HepG2 (cell line): ENCODE results near the gene TMOD2.

ENCODE experiments used
- EZH2 ChIP-seq: conservative IDR thresholded peaks from 2 replicates; pipeline ENCODE4 v1.6.1; 2012; ENCODE audit warnings: mild to moderate bottlenecking, low read depth, low read length, moderate library complexity
- HDAC1 ChIP-seq: sonication (generic); formaldehyde crosslinking; IDR thresholded peaks from 2 replicates; pipeline ENCODE4 v1.5.1; 2020; ENCODE audit warnings: mild to moderate bottlenecking, missing genetic modification reagents
- KLF16 ChIP-seq, 2 experiments: sonication (generic) in 1 of 2; formaldehyde crosslinking in 1 of 2; IDR thresholded peaks; 2 replicates each; pipeline versions ENCODE4 v1.6.1 to v1.8.0; 2016 to 2023; ENCODE audit warnings: missing genetic modification reagents in 2 of 2, missing compliant biosample characterization in 1 of 2
- MTF1 ChIP-seq: sonication (generic); formaldehyde crosslinking; IDR thresholded peaks from 2 replicates; pipeline ENCODE4 v1.5.0; 2020; ENCODE audit warnings: missing genetic modification reagents
- PRMT3 ChIP-seq: sonication (generic); formaldehyde crosslinking; IDR thresholded peaks from 2 replicates; pipeline ENCODE4 v1.8.1; 2022; ENCODE audit warnings: low read depth, mild to moderate bottlenecking, moderate library complexity, missing genetic modification reagents, borderline replicate concordance
- SMYD3 ChIP-seq: sonication (generic); formaldehyde crosslinking; IDR thresholded peaks from 2 replicates; pipeline ENCODE4 v1.8.1; 2023; ENCODE audit warnings: mild to moderate bottlenecking, missing genetic modification reagents
- SOX6 ChIP-seq, 2 experiments: fragments of 450-650 bp in 1 of 2; sonication (generic) in 1 of 2; formaldehyde crosslinking in 1 of 2; IDR thresholded peaks; 2 replicates each; pipeline versions ENCODE4 v1.4.0 to v1.6.1; 2017 to 2020; ENCODE audit warnings: antibody characterized with exemption in 1 of 2, mild to moderate bottlenecking in 1 of 2, missing genetic modification reagents in 1 of 2
- SPEN ChIP-seq: sonication (generic); formaldehyde crosslinking; IDR thresholded peaks from 2 replicates; pipeline ENCODE4 v1.5.1; 2020; ENCODE audit warnings: low read depth, mild to moderate bottlenecking, missing genetic modification reagents
- ZNF367 ChIP-seq: sonication (generic); formaldehyde crosslinking; IDR thresholded peaks from 2 replicates; pipeline ENCODE4 v1.4.0; 2020; ENCODE audit warnings: missing genetic modification reagents, borderline replicate concordance
- ZNF780A ChIP-seq: sonication (generic); formaldehyde crosslinking; IDR thresholded peaks from 2 replicates; pipeline ENCODE4 v1.8.0; 2022; ENCODE audit warnings: mild to moderate bottlenecking, missing genetic modification reagents, moderate library complexity
- ZNF891 ChIP-seq: sonication (generic); formaldehyde crosslinking; IDR thresholded peaks from 2 replicates; pipeline ENCODE4 v1.5.0; 2020; ENCODE audit warnings: mild to moderate bottlenecking, missing genetic modification reagents
- TF ChIP-seq, protein P1 (sequence below): sonication (generic); formaldehyde crosslinking; IDR thresholded peaks from 2 replicates; pipeline ENCODE4 v1.4.0; 2020; ENCODE audit warnings: missing genetic modification reagents
- TF ChIP-seq, protein P2 (sequence below): sonication (generic); formaldehyde crosslinking; IDR thresholded peaks from 2 replicates; pipeline ENCODE4 v1.9.0; 2021; ENCODE audit warnings: missing genetic modification reagents, borderline replicate concordance
- TF ChIP-seq, protein P3 (sequence below): sonication (generic); formaldehyde crosslinking; IDR thresholded peaks from 2 replicates; pipeline ENCODE4 v1.4.0; 2020; ENCODE audit warnings: missing genetic modification reagents

GRCh38 chr15:51861557-51862359, 110.4 kb downstream of the TMOD2 start:
- TF ChIP-seq ZNF367 (no peak), SMYD3 (CRISPR knock-in tag) (no peak), HDAC1 (no peak), PRMT3 (CRISPR knock-in tag) (no peak), ZNF780A (CRISPR knock-in tag) (no peak), SPEN (no peak), EZH2 (no peak), KLF16 (CRISPR knock-in tag; IDR thresholded peaks at IDR 0.05) (no peak), SOX6 (IDR thresholded peaks at IDR 0.05) (no peak), SOX6 (CRISPR knock-in tag; IDR thresholded peaks at IDR 0.05) (no peak), MTF1 (CRISPR knock-in tag) (no peak), ZNF891 (CRISPR knock-in tag) (no peak)
- TF ChIP-seq, protein P1, sequence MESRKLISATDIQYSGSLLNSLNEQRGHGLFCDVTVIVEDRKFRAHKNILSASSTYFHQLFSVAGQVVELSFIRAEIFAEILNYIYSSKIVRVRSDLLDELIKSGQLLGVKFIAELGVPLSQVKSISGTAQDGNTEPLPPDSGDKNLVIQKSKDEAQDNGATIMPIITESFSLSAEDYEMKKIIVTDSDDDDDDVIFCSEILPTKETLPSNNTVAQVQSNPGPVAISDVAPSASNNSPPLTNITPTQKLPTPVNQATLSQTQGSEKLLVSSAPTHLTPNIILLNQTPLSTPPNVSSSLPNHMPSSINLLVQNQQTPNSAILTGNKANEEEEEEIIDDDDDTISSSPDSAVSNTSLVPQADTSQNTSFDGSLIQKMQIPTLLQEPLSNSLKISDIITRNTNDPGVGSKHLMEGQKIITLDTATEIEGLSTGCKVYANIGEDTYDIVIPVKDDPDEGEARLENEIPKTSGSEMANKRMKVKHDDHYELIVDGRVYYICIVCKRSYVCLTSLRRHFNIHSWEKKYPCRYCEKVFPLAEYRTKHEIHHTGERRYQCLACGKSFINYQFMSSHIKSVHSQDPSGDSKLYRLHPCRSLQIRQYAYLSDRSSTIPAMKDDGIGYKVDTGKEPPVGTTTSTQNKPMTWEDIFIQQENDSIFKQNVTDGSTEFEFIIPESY (CRISPR knock-in tag), result no peak
- TF ChIP-seq, protein P2, sequence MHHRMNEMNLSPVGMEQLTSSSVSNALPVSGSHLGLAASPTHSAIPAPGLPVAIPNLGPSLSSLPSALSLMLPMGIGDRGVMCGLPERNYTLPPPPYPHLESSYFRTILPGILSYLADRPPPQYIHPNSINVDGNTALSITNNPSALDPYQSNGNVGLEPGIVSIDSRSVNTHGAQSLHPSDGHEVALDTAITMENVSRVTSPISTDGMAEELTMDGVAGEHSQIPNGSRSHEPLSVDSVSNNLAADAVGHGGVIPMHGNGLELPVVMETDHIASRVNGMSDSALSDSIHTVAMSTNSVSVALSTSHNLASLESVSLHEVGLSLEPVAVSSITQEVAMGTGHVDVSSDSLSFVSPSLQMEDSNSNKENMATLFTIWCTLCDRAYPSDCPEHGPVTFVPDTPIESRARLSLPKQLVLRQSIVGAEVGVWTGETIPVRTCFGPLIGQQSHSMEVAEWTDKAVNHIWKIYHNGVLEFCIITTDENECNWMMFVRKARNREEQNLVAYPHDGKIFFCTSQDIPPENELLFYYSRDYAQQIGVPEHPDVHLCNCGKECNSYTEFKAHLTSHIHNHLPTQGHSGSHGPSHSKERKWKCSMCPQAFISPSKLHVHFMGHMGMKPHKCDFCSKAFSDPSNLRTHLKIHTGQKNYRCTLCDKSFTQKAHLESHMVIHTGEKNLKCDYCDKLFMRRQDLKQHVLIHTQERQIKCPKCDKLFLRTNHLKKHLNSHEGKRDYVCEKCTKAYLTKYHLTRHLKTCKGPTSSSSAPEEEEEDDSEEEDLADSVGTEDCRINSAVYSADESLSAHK (CRISPR knock-in tag), result no peak
- TF ChIP-seq, protein P3, sequence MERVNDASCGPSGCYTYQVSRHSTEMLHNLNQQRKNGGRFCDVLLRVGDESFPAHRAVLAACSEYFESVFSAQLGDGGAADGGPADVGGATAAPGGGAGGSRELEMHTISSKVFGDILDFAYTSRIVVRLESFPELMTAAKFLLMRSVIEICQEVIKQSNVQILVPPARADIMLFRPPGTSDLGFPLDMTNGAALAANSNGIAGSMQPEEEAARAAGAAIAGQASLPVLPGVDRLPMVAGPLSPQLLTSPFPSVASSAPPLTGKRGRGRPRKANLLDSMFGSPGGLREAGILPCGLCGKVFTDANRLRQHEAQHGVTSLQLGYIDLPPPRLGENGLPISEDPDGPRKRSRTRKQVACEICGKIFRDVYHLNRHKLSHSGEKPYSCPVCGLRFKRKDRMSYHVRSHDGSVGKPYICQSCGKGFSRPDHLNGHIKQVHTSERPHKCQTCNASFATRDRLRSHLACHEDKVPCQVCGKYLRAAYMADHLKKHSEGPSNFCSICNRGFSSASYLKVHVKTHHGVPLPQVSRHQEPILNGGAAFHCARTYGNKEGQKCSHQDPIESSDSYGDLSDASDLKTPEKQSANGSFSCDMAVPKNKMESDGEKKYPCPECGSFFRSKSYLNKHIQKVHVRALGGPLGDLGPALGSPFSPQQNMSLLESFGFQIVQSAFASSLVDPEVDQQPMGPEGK (CRISPR knock-in tag), result no peak
